Sigmoid colon (tissue), 4 donors: ENCODE results near the gene ARSJ.

Experiments
- CTCF ChIP-seq, 4 experiments: fragments of 450-650 bp in 3 of 4; fragments of 200-600 bp in 1 of 4; IDR thresholded peaks; one replicate each; pipeline ENCODE4 v1.5.1; 2016 to 2019; ENCODE audit warnings: antibody characterized with exemption in 4 of 4, mild to moderate bottlenecking in 3 of 4, moderate library complexity in 2 of 4
- EP300 ChIP-seq, 4 donors: sonication (generic); formaldehyde crosslinking; IDR thresholded peaks; one replicate each; pipeline ENCODE4 v1.6.1; 2017; ENCODE audit warnings: antibody characterized with exemption in 4 of 4
- POLR2A ChIP-seq, 2 donors: fragments of 450-650 bp; IDR thresholded peaks; one replicate each; pipeline ENCODE4 v1.6.1; 2016; ENCODE audit warnings: antibody characterized with exemption in 2 of 2, mild to moderate bottlenecking in 2 of 2, moderate library complexity in 2 of 2

GRCh38 chr4:113947484-113947883 is 32.0 kb downstream of the ARSJ start:
- TF ChIP-seq POLR2A (IDR thresholded peaks at IDR 0.05), result no peak
- no peak for TF ChIP-seq CTCF (IDR thresholded peaks at IDR 0.05)
- TF ChIP-seq EP300 (IDR thresholded peaks at IDR 0.05), result no peak
